PFSK-1 (cell line): ENCODE data around the gene NEUROG2.

ENCODE experiments used
- FOXP2 ChIP-seq: optimal IDR thresholded peaks from 2 replicates; pipeline ENCODE3; 2011; ENCODE audit warnings: borderline replicate concordance, control low read depth, inconsistent platforms; ENCODE audit not compliant: insufficient read depth; ENCODE audit errors: extremely low read length, extremely low read depth
- POLR2AphosphoS5 ChIP-seq: IDR thresholded peaks from 2 replicates; pipeline ENCODE4 v1.6.1; 2012; ENCODE audit warnings: low read depth, mild to moderate bottlenecking, control low read depth, low read length, moderate library complexity
- SIN3A ChIP-seq: IDR thresholded peaks from 2 replicates; pipeline ENCODE4 v1.6.1; 2012; ENCODE audit warnings: mild to moderate bottlenecking, low read length, moderate library complexity, borderline replicate concordance; ENCODE audit not compliant: insufficient read depth
- TAF1 ChIP-seq: IDR thresholded peaks from 2 replicates; pipeline ENCODE4 v1.6.1; 2012; ENCODE audit warnings: low read length, control low read depth, borderline replicate concordance; ENCODE audit not compliant: insufficient read depth
- TF ChIP-seq, protein P1 (sequence below), 2 experiments: IDR thresholded peaks; 2 replicates each; pipeline versions ENCODE4 v1.6.1 to v1.8.0; 2011 to 2012; ENCODE audit warnings: low read depth in 2 of 2, low read length in 2 of 2, control low read depth in 1 of 2, inconsistent platforms in 1 of 2, mild to moderate bottlenecking in 1 of 2, moderate library complexity in 1 of 2; ENCODE audit not compliant: insufficient read depth in 1 of 2

The NEUROG2 gene

DNA sequence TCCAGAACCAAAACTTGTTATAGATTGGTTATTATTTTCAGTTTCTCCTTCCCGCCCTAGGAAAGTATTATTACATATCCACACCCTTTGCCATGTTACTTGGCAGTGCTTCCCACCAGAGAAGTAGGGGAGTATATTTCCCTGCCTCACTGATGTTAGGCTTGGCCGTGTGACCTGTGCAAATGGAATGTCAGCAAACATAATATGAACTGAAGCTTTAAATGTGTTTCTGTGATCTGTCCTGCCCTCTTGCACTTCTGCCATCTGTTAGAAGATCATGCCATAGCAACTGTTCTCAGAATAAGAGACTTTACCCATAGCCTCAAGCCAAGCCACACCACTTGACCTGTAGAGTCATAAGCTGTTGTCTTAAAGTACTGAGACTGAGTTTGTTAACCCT lies 36.7 kb upstream of the NEUROG2 start:
- TF ChIP-seq, protein P1, sequence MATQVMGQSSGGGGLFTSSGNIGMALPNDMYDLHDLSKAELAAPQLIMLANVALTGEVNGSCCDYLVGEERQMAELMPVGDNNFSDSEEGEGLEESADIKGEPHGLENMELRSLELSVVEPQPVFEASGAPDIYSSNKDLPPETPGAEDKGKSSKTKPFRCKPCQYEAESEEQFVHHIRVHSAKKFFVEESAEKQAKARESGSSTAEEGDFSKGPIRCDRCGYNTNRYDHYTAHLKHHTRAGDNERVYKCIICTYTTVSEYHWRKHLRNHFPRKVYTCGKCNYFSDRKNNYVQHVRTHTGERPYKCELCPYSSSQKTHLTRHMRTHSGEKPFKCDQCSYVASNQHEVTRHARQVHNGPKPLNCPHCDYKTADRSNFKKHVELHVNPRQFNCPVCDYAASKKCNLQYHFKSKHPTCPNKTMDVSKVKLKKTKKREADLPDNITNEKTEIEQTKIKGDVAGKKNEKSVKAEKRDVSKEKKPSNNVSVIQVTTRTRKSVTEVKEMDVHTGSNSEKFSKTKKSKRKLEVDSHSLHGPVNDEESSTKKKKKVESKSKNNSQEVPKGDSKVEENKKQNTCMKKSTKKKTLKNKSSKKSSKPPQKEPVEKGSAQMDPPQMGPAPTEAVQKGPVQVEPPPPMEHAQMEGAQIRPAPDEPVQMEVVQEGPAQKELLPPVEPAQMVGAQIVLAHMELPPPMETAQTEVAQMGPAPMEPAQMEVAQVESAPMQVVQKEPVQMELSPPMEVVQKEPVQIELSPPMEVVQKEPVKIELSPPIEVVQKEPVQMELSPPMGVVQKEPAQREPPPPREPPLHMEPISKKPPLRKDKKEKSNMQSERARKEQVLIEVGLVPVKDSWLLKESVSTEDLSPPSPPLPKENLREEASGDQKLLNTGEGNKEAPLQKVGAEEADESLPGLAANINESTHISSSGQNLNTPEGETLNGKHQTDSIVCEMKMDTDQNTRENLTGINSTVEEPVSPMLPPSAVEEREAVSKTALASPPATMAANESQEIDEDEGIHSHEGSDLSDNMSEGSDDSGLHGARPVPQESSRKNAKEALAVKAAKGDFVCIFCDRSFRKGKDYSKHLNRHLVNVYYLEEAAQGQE (IDR thresholded peaks at IDR 0.05; ENCODE audit: insufficient read depth in 1 of 2, low read depth in 2 of 2, low read length in 2 of 2): no peak
- TF ChIP-seq POLR2AphosphoS5 (no peak), FOXP2 (no peak), TAF1 (no peak), SIN3A (no peak)

DNA sequence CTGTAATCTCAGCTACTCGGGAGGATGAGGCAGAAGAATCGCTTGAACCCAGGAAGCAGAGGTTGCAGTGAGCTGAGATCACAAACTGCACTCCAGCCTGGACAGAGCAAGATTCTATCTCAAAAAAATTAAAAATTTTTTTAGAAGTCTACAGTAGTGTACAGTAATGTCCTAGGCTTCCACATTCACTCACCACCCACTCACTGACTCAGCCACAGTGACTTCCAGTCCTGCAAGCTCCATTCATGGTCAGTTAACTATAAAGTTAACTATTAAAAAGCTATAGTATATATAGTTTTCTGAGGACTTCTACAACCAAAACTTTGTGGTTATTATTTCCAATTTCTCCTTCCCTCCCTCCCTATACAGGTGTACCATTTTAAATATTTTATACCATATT lies 34.7 kb upstream of the NEUROG2 start:
- TF ChIP-seq, protein P1 (IDR thresholded peaks at IDR 0.05; ENCODE audit: insufficient read depth in 1 of 2, low read depth in 2 of 2, low read length in 2 of 2): no peak
- no peak for TF ChIP-seq TAF1
- TF ChIP-seq SIN3A: no peak
- no peak for TF ChIP-seq FOXP2
- TF ChIP-seq POLR2AphosphoS5: no peak

DNA sequence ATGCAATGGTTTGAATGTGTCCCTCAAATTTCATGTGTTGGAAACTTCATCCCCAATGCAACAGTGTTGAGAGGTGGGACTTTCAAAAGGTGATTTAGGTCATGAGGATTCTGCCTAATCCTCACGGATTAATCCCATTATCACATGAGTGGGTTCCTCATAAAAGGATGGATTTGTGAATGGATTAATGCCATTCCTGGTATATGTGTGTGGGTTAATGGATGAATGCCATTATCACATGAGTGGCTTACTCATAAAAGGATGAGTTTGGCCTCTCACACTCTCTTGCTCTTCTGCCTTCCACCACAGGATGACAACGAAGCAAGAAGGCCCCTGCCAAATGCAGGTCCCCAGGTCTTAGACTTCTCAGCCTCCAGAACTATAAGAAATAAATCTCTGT lies 30.5 kb upstream of the NEUROG2 start:
- TF ChIP-seq SIN3A (no peak), POLR2AphosphoS5 (no peak), FOXP2 (no peak), TAF1 (no peak)
- TF ChIP-seq, protein P1 (IDR thresholded peaks at IDR 0.05; ENCODE audit: insufficient read depth in 1 of 2, low read depth in 2 of 2, low read length in 2 of 2): no peak

DNA sequence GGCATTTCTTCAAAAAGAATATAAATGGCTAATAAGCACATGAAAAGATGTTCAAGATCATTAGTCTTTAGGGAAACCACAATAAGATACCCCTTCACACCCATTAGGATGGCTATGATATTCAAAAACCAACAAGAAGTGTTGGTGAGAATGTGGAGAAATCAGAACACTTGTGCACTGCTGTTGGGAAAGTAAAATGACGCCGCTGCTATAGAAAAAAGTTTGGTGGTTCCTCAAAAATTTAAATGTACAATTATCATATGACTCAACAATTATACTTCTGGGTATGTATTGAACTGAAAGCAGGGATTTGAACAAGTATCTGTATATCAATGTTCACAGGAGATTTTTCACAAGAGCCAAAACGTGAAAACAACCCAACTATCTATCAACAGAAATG lies 29.4 kb upstream of the NEUROG2 start:
- no peak for TF ChIP-seq POLR2AphosphoS5
- TF ChIP-seq, protein P1 (IDR thresholded peaks at IDR 0.05; ENCODE audit: insufficient read depth in 1 of 2, low read depth in 2 of 2, low read length in 2 of 2): no peak
- TF ChIP-seq FOXP2: no peak
- no peak for TF ChIP-seq TAF1
- TF ChIP-seq SIN3A: no peak

DNA sequence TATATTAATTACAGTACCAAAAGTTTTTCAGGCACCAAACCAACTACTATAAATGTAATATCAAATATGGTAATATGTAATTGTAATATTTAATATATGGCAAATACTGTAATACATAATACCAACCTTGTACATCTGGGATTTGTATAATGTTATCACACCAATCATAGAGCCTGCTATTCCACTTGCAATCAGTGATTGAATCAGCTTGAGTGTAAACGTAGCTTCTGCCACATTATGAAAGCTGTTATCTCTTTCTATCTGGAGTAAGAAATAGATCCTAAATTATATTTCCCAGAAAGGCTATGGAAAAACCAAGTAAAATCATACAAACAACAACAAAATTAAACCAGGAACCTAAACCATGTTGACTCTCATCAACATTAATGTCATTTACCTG lies 24.7 kb upstream of the NEUROG2 start:
- TF ChIP-seq TAF1 (no peak), SIN3A (no peak), FOXP2 (no peak), POLR2AphosphoS5 (no peak)
- TF ChIP-seq, protein P1 (IDR thresholded peaks at IDR 0.05; ENCODE audit: insufficient read depth in 1 of 2, low read depth in 2 of 2, low read length in 2 of 2): no peak
